Measurements from ENCODE around the gene PRRG4.
A peak's percentile ranks its signal among the peaks of the same experiment; 100 is the strongest.
"Not testable (repeated sequence)": the region's sequence is repeated elsewhere in the genome, so short reads cannot be mapped to it uniquely, and the experiment has no call there.

The PRRG4 gene

GRCh38 chr11:32829680-32830412, at the start of gene PRRG4:
TSS of gene PRRG4 (plus strand) at chr11:32829927. CDS start at chr11:32830530, 603 bp downstream.
- peak; percentile 9 for DNase-seq (ENCODE audit: low read depth)

- not testable (repeated sequence) for DNase-seq (ENCODE audit: low read depth)
These were observed 48.9 kb upstream of the PRRG4 start for GRCh38 chr11:32780839-32781238.

GRCh38 chr11:32781721-32782120, 48.0 kb upstream of the PRRG4 start:
- DNase-seq (ENCODE audit: low read depth): no peak

GRCh38 chr11:32785262-32785661, 44.5 kb upstream of the PRRG4 start:
- no peak for DNase-seq (ENCODE audit: low read depth)

GRCh38 chr11:32786811-32787210, 42.9 kb upstream of the PRRG4 start:
- no peak for DNase-seq (ENCODE audit: low read depth)

- DNase-seq (ENCODE audit: low read depth): no peak
These were observed 38.8 kb upstream of the PRRG4 start for GRCh38 chr11:32790916-32791315.

DNA sequence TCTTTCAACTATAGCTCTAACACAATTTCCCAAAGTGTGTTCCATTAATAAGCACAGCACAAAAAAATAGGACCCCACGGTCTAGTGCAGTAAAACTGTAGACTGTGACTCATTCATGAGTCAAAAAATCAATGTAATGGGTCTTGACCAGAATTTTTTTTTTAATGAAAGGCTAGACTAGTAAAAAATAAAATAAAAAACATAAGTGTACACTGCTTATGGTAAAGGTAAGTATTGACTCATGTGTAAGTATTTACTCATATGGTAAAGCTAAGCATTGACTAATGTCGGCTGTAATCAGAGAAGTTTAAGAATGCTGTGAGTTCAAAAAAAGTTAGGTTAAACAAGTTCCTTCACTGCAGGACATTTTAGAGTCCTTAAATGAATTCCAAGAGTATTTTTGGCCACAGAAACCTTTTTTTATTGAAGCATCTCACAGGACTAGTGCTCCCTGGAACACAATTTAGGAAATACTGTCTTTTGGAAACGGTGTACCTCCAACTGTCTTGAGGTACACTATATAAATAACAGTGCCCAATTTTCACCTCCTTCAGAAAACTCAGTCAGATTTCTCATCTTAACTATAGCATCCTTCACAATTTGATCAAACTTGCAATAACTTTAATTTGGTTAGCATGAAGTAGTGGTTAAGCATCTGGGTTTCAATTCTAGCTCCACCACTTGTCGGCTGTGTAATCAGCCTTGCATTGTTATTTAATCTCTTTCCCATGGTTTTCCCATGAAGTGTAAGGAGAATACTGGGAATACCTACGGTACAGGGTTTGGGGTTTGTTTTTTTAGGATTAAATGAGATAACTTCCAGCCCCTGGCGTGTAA, 37.4 kb upstream of the PRRG4 start:
- no peak for DNase-seq (ENCODE audit: low read depth)

DNA sequence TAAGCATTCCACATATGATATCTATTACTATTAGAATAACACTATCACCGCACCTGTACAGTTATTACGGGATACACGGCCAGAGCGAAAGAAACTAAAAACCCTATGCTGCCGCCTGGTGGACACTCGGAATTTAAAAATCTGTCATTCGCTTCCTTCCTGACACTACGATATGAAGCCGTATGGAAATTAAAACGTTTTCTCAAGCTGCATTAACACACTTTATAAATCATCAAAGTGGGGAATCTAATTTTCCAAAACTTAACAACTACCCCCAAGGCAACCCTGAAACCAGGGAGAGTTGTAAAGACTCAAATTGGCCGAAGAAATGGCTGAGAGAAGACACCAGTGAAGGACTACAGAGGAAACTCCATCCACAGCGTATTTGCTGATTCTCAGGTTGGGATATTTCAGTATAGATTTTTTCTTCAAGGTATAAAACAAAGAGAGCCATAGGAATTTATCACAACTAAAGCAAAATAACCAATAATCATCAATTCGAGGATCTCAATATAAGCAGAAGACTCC, 36.7 kb upstream of the PRRG4 start:
- peak; percentile 47 for DNase-seq (ENCODE audit: low read depth)

DNA sequence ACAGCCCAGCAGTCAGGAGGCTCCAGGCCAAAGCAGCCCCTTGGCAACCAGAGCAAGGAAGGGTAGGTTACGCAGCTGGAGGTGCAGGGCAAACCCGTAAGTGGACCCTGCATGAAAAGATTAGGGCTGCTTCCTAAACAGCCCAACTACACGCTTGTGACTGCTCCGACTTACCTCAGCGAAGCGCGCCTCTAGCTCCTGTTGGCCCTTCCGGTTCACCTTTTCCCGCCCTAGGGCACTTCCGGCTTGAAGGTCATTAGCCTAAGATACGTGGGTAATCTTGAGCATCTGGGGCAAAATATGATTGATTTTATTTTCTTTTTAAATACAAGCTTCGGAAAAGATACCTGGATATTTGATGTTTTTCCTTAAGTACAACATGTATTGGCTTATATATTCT, 35.3 kb upstream of the PRRG4 start, which contains the start of gene CCDC73:
CCDC73 (minus strand) TSS at position 224 of the 400 bp plus-strand sequence. CDS start 34,419 bp downstream, outside the sequence.
- DNase-seq (ENCODE audit: low read depth): no peak

DNA sequence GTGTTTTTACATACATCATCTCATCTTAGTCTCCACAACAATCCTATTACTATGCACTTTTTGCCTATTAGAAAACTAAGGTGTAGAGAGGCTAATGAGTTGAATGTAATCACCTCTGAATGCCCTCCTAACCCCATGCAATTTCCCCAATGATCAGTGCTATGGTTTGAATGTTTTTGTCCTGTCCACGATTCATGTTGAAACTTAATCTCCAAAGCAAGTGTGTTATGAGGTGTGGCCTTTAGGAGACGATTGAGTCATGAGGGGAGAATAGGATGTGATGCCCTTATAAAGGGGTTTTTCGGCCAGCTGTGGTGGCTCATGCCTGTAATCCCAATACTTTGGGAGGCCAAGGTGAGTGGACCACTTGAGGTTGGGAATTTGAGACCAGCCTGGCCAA, 33.3 kb upstream of the PRRG4 start:
- DNase-seq (ENCODE audit: low read depth): no peak

- peak; percentile 22 for DNase-seq (ENCODE audit: low read depth)
These were observed 20.4 kb upstream of the PRRG4 start for GRCh38 chr11:32809313-32809712.

GRCh38 chr11:32817181-32817851, 12.4 kb upstream of the PRRG4 start:
- no peak for DNase-seq (ENCODE audit: low read depth)

GRCh38 chr11:32817852-32818183, 11.9 kb upstream of the PRRG4 start:
- no peak for DNase-seq (ENCODE audit: low read depth)

DNA sequence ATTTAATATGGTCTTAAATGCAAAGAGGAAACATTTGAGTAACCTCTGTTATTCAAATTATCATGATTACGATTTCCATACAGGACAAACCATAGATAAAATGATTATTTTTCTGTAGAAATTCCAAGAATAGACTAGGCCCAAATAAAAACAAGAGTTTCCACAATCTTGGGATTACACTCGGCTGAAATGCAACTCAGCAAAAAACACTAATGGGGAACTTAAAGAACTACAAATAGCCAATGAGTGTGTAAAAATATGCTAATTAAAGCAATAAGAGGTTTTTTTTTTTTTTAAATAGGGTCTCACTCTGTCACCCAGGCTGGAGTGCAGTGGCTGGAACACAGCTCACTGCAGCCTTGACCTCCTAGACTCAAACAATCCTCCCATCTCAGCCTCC, 10.5 kb upstream of the PRRG4 start:
- DNase-seq (ENCODE audit: low read depth): no peak

- DNase-seq (ENCODE audit: low read depth): no peak
These were observed 9.2 kb upstream of the PRRG4 start for GRCh38 chr11:32820497-32820896.

GRCh38 chr11:32821517-32821916, 8.2 kb upstream of the PRRG4 start:
- DNase-seq (ENCODE audit: low read depth): no peak

GRCh38 chr11:32821917-32822560, 7.7 kb upstream of the PRRG4 start:
- no peak for DNase-seq (ENCODE audit: low read depth)

GRCh38 chr11:32823617-32824016, 6.1 kb upstream of the PRRG4 start:
- DNase-seq (ENCODE audit: low read depth): not testable (repeated sequence)

DNA sequence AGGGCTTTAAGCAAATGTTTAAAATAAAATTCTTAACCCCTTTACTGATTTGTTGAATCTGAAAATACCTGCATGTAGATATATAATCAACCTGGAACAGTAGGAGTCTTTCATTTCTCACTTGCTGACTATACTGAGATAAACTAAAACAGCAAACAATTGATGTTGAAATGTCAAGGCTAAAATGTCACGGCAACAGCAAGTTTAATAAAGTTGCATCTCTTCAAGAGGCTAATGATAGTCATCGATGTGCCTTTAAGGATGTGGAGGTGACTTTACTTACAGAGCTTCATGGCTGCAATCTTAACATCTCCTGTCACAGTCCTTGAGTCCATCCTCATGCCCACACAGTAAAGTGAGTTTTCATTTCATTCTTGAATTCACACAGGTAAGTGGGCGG, 3.6 kb upstream of the PRRG4 start:
- DNase-seq (ENCODE audit: low read depth): no peak

DNA sequence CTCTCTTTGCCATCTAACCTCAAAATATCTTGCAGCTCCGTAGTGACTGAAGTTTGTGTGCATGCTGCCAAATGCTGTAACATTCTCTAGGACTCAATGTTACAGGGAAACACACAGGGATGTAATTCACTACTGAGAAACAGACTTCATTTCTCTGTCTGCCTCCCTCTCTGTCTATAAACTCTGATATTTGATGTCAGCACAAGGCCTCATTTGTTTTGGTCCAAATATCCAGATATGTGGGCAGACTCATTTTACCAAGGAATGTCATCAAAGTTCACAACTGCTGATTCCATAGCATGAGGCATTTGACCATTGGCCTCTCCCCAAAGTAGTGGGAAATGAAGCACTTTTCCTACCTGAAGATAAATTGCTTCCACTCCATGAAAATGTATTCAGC, 2.5 kb upstream of the PRRG4 start:
- DNase-seq (ENCODE audit: low read depth): no peak

- no peak for DNase-seq (ENCODE audit: low read depth)
These were observed 509 bp upstream of the PRRG4 start for GRCh38 chr11:32829157-32829679.

DNA sequence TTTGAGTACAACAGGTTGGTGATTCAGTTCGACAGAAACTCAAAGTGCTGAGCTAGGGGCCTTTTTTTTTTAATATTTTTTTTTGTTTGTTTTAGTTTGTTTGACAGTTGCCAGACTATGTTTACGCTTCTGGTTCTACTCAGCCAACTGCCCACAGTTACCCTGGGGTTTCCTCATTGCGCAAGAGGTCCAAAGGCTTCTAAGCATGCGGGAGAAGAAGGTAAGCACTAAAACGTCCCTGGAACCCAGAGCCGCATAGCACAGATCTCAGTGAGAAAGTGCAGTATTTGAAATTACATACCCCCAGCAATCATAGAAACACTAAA, 649 bp downstream of the PRRG4 start:
- no peak for DNase-seq (ENCODE audit: low read depth)

Data from stimulated activated CD8-positive, alpha-beta memory T cell treated with anti-CD3 and anti-CD28 coated beads, Interleukin-4, amount 100 ng/mL, for 24 hours (primary cell).